ENCODE data around the gene BMPER.

DNA sequence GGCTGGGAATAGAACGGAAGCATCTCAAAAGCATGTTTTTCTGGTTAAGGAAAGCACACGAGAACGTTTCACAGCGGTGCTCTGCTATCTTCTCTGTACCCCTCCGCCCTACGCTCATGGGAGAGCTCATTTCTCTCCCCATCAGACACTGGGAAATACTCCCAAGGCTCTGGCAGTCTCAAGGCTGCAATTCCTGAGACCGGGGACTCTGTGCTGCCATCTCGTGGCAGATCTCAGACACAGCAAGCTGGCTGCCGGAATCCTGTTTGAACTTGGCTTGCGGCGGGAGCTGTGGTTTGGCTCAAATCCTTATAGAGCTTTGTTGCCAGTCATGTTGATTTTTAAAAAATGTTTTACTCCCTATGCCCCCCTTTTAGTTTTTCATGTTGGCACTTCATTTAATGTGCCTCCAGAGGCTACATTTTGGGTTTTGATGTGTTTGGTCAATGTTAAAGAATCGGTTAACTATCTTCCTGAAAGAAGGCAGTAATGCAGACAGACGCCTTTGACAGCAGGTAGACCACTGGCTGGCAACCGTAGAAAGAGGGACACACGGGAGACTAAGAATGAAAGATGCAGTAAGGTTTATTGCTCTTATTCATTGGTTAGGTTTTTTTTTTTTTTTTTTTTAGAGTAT is 27.6 kb downstream of the BMPER start:
- no peak for TF ChIP-seq POLR2A (IDR thresholded peaks at IDR 0.05)
- TF ChIP-seq POLR2AphosphoS5 (IDR thresholded peaks at IDR 0.05), result peak in 2 of 3 donors; percentile 20 to 62
- peak in 5 of 7 experiments; percentile 71 to 97 (median 92) for TF ChIP-seq CTCF (IDR thresholded peaks at IDR 0.05)

Data from stomach (tissue), 4 donors.